Hepatocyte (in vitro differentiated cells): Measurements from ENCODE around the gene PRKG1.

Experiments
- CTCF ChIP-seq: fragments of 200-600 bp; sonication (generic); IDR thresholded peaks from 2 replicates; pipeline ENCODE4 v1.5.1; 2016; ENCODE audit warnings: antibody characterized with exemption, mild to moderate bottlenecking; ENCODE audit not compliant: poor library complexity
- EZH2 ChIP-seq: fragments of 200-600 bp; sonication (generic); IDR thresholded peaks from 2 replicates; pipeline ENCODE4 v1.6.1; 2016; ENCODE audit warnings: antibody characterized with exemption, mild to moderate bottlenecking, borderline replicate concordance
- EZH2phosphoT487 ChIP-seq: fragments of 200-600 bp; sonication (generic); IDR thresholded peaks from one replicate; pipeline ENCODE4 v1.6.1; 2018; ENCODE audit warnings: antibody characterized with exemption, mild to moderate bottlenecking, low read depth, moderate library complexity; ENCODE audit not compliant: unreplicated experiment, severe bottlenecking

GRCh38 chr10:51745397-51745796 is 671.1 kb downstream of the PRKG1 start:
- TF ChIP-seq CTCF (no peak), EZH2 (no peak), EZH2phosphoT487 (no peak)
